Activated CD4-positive, alpha-beta memory T cell treated with anti-CD3 and anti-CD28 coated beads, Interleukin-2, amount 10 ng/mL, durations not matched to agents 7 days and 5 days (primary cell): ENCODE data around the gene APOBEC4. TPM values are rescaled to one million over a fixed set of nuclear protein-coding genes. Genes with fewer than 3 reads are reported as not detected.
"Not testable (repeated sequence)": the region's sequence is repeated elsewhere in the genome, so short reads cannot be mapped to it uniquely, and the experiment has no call there.

Source experiments
- CTCF ChIA-PET: fragments of 350-600 bp; sonication (Branson Sonifier 250); formaldehyde crosslinking; loops from one replicate; lab custom pipeline; 2021; ENCODE audit warnings: antibody characterized with exemption, inconsistent platforms; lab: Charles Lee
- POLR2A ChIA-PET: fragments of 350-600 bp; sonication (Branson Sonifier 250); formaldehyde crosslinking; loops from one replicate; lab custom pipeline; 2021; ENCODE audit warnings: antibody characterized with exemption; lab: Charles Lee
- DNase-seq: peaks from one replicate; pipeline ENCODE4 v3.0.0-alpha.2; 2020
- H3K27ac Mint-ChIP-seq: one replicate; pipeline ENCODE4 v1.8.0; 2021; ENCODE audit warnings: mild to moderate bottlenecking, mixed read lengths
- H3K27me3 Mint-ChIP-seq: one replicate; pipeline ENCODE4 v1.8.0; 2021; ENCODE audit warnings: mixed read lengths
- H3K36me3 Mint-ChIP-seq: one replicate; pipeline ENCODE4 v1.8.0; 2021; ENCODE audit warnings: low read depth, mixed read lengths
- H3K4me1 Mint-ChIP-seq: one replicate; pipeline ENCODE4 v1.8.0; 2021; ENCODE audit warnings: mixed read lengths
- H3K4me3 Mint-ChIP-seq: one replicate; pipeline ENCODE4 v1.8.0; 2021; ENCODE audit warnings: mild to moderate bottlenecking, mixed read lengths
- H3K9me3 Mint-ChIP-seq: one replicate; pipeline ENCODE4 v1.8.0; 2021; ENCODE audit warnings: mixed read lengths
- total RNA-seq, 2 experiments: library from RNA; stranded (reverse); gene quantifications; one replicate each; pipeline ENCODE4 v1.2.3, GENCODE V29; 2021

Gene APOBEC4
- total RNA-seq, 2 experiments from 2014 or later: not detected

GRCh38 chr1:183626236-183626635, 26.9 kb downstream of the APOBEC4 start:
- CTCF ChIA-PET: interaction anchor here (1.3 to 1.6 kb wide), 3 partner anchors 17 to 290 kb away, joined by 3 read pairs; no protein-coding TSS in a partner anchor
- DNase-seq, H3K4me3 Mint-ChIP-seq, H3K27me3 Mint-ChIP-seq, H3K27ac Mint-ChIP-seq, H3K9me3 Mint-ChIP-seq: not testable (repeated sequence)
- Mint-ChIP-seq H3K36me3 (peaks cover 63% of the 10 kb centered on the region), H3K4me1 (peaks cover 37% of the 10 kb centered on the region)
- POLR2A ChIA-PET: interaction anchor here (1.2 to 1.4 kb wide), 3 partner anchors 9 to 147 kb away, joined by 3 to 4 read pairs (median 3); no protein-coding TSS in a partner anchor

- peaks cover 36% of the 10 kb centered on the region for H3K36me3 Mint-ChIP-seq
- peak; percentile 56 for DNase-seq
- no peaks in the 10 kb centered on the region for H3K27me3 Mint-ChIP-seq
- H3K4me1 Mint-ChIP-seq: peaks cover 11% of the 10 kb centered on the region
- CTCF ChIA-PET: interaction anchor here (0.6 to 1.2 kb wide), 6 partner anchors 8 to 154 kb away, joined by 3 read pairs; partner anchors contain the start of gene SMG7
- H3K9me3 Mint-ChIP-seq: no peaks in the 10 kb centered on the region
- no peak overlapping the region for H3K4me3 Mint-ChIP-seq
- POLR2A ChIA-PET: interaction anchor here (1.3 kb wide), 1 partner anchor 11 kb away, joined by 3 read pairs; no protein-coding TSS in a partner anchor
- H3K27ac Mint-ChIP-seq: no peak overlapping the region
Observed at GRCh38 chr1:183622884-183623785, 30.0 kb downstream of the APOBEC4 start.

GRCh38 chr1:183622013-183622412, 31.1 kb downstream of the APOBEC4 start:
- no peak overlapping the region for H3K27ac Mint-ChIP-seq
- no peaks in the 10 kb centered on the region for H3K27me3 Mint-ChIP-seq
- no peak overlapping the region for H3K4me3 Mint-ChIP-seq
- H3K36me3 Mint-ChIP-seq: peaks cover 30% of the 10 kb centered on the region
- ChIA-PET POLR2A (interaction anchor here (1.3 kb wide), 1 partner anchor 12 kb away, joined by 3 read pairs; no protein-coding TSS in a partner anchor), CTCF (interaction anchor here (0.9 to 1.1 kb wide), 2 partner anchors 9 to 153 kb away, joined by 3 read pairs; no protein-coding TSS in a partner anchor)
- H3K9me3 Mint-ChIP-seq: no peaks in the 10 kb centered on the region
- peaks cover 8% of the 10 kb centered on the region for H3K4me1 Mint-ChIP-seq
- DNase-seq: no peak

GRCh38 chr1:183620311-183620710, 32.8 kb downstream of the APOBEC4 start:
- H3K4me1 Mint-ChIP-seq: peaks cover 3% of the 10 kb centered on the region
- ChIA-PET CTCF (no interaction called here), POLR2A (no interaction called here)
- H3K27me3 Mint-ChIP-seq: no peaks in the 10 kb centered on the region
- H3K36me3 Mint-ChIP-seq: peaks cover 18% of the 10 kb centered on the region
- no peak overlapping the region for H3K27ac Mint-ChIP-seq
- no peaks in the 10 kb centered on the region for H3K9me3 Mint-ChIP-seq
- no peak overlapping the region for H3K4me3 Mint-ChIP-seq
- DNase-seq: no peak

GRCh38 chr1:183619781-183620180, 33.3 kb downstream of the APOBEC4 start:
- CTCF ChIA-PET: no interaction called here
- no peak overlapping the region for H3K4me3 Mint-ChIP-seq
- peaks cover 14% of the 10 kb centered on the region for H3K36me3 Mint-ChIP-seq
- H3K27me3 Mint-ChIP-seq: peaks cover 2% of the 10 kb centered on the region
- POLR2A ChIA-PET: no interaction called here
- no peak overlapping the region for H3K27ac Mint-ChIP-seq
- H3K9me3 Mint-ChIP-seq: no peaks in the 10 kb centered on the region
- peaks cover 3% of the 10 kb centered on the region for H3K4me1 Mint-ChIP-seq
- DNase-seq: no peak

- POLR2A ChIA-PET, H3K4me3 Mint-ChIP-seq, CTCF ChIA-PET, DNase-seq, H3K36me3 Mint-ChIP-seq, H3K4me1 Mint-ChIP-seq, H3K27me3 Mint-ChIP-seq, H3K27ac Mint-ChIP-seq, H3K9me3 Mint-ChIP-seq: not testable (repeated sequence)
Observed at GRCh38 chr1:183618202-183618601, 34.9 kb downstream of the APOBEC4 start.

- CTCF ChIA-PET, DNase-seq, H3K27ac Mint-ChIP-seq, H3K4me3 Mint-ChIP-seq, H3K4me1 Mint-ChIP-seq, POLR2A ChIA-PET, H3K36me3 Mint-ChIP-seq, H3K9me3 Mint-ChIP-seq: not testable (repeated sequence)
- peaks cover 10% of the 10 kb centered on the region for H3K27me3 Mint-ChIP-seq
Observed at GRCh38 chr1:183612975-183613374, 40.1 kb downstream of the APOBEC4 start.

- no peak overlapping the region for H3K27ac Mint-ChIP-seq
- H3K27me3 Mint-ChIP-seq: peaks cover 10% of the 10 kb centered on the region
- H3K9me3 Mint-ChIP-seq: no peaks in the 10 kb centered on the region
- POLR2A ChIA-PET: no interaction called here
- no peak overlapping the region for H3K4me3 Mint-ChIP-seq
- CTCF ChIA-PET: no interaction called here
- DNase-seq: no peak
- no peaks in the 10 kb centered on the region for H3K36me3 Mint-ChIP-seq
- no peaks in the 10 kb centered on the region for H3K4me1 Mint-ChIP-seq
Observed at GRCh38 chr1:183612407-183612806, 40.7 kb downstream of the APOBEC4 start.

GRCh38 chr1:183611021-183611420, 42.1 kb downstream of the APOBEC4 start:
- DNase-seq: no peak
- H3K27ac Mint-ChIP-seq: no peak overlapping the region
- peaks cover 10% of the 10 kb centered on the region for H3K27me3 Mint-ChIP-seq
- H3K9me3 Mint-ChIP-seq: no peaks in the 10 kb centered on the region
- no peaks in the 10 kb centered on the region for H3K4me1 Mint-ChIP-seq
- POLR2A ChIA-PET: no interaction called here
- no peaks in the 10 kb centered on the region for H3K36me3 Mint-ChIP-seq
- CTCF ChIA-PET: interaction anchor here (0.7 to 2.9 kb wide), 2 partner anchors 10 to 304 kb away, joined by 3 to 7 read pairs; no protein-coding TSS in a partner anchor
- H3K4me3 Mint-ChIP-seq: no peak overlapping the region

GRCh38 chr1:183609759-183610452, 43.2 kb downstream of the APOBEC4 start:
- no peak for DNase-seq
- peaks cover 10% of the 10 kb centered on the region for H3K27me3 Mint-ChIP-seq
- ChIA-PET CTCF (interaction anchor here (1.0 to 2.9 kb wide), 4 partner anchors 17 to 306 kb away, joined by 3 to 7 read pairs (median 4); partner anchors contain the start of gene NCF2), POLR2A (no interaction called here)
- no peak overlapping the region for H3K27ac Mint-ChIP-seq
- peaks cover 3% of the 10 kb centered on the region for H3K4me1 Mint-ChIP-seq
- H3K4me3 Mint-ChIP-seq: no peak overlapping the region
- no peaks in the 10 kb centered on the region for H3K9me3 Mint-ChIP-seq
- no peaks in the 10 kb centered on the region for H3K36me3 Mint-ChIP-seq

- Mint-ChIP-seq H3K36me3 (no peaks in the 10 kb centered on the region), H3K4me1 (peaks cover 5% of the 10 kb centered on the region), H3K4me3 (no peak overlapping the region), H3K27ac (no peak overlapping the region), H3K27me3 (peaks cover 7% of the 10 kb centered on the region), H3K9me3 (no peaks in the 10 kb centered on the region)
- ChIA-PET CTCF (interaction anchor here (1.0 to 2.9 kb wide), 4 partner anchors 18 to 306 kb away, joined by 3 to 7 read pairs (median 4); partner anchors contain the start of gene NCF2), POLR2A (no interaction called here)
- DNase-seq: no peak
Observed at GRCh38 chr1:183609313-183609712, 43.8 kb downstream of the APOBEC4 start.

GRCh38 chr1:183607322-183607980, 45.7 kb downstream of the APOBEC4 start:
- Mint-ChIP-seq H3K27ac (no peak overlapping the region), H3K9me3 (no peaks in the 10 kb centered on the region), H3K36me3 (no peaks in the 10 kb centered on the region), H3K4me3 (no peak overlapping the region), H3K4me1 (peaks cover 11% of the 10 kb centered on the region), H3K27me3 (peaks cover 10% of the 10 kb centered on the region)
- ChIA-PET CTCF (no interaction called here), POLR2A (interaction anchor here (0.5 kb wide), 1 partner anchor 347 kb away, joined by 3 read pairs; no protein-coding TSS in a partner anchor)
- DNase-seq: no peak
